ENCODE results near the gene SERTAD2.

Gene SERTAD2

GRCh38 chr2:64605991-64606478 is 47.7 kb downstream of the SERTAD2 start:
- DNase-seq = no peak

- no peak for DNase-seq
Observed at GRCh38 chr2:64605026-64605471, 48.7 kb downstream of the SERTAD2 start.

- DNase-seq = no peak
Observed at GRCh38 chr2:64604155-64604554, 49.6 kb downstream of the SERTAD2 start.

- no peak for DNase-seq
Observed at GRCh38 chr2:64602436-64602835, 51.3 kb downstream of the SERTAD2 start.

GRCh38 chr2:64601785-64602391 is 51.8 kb downstream of the SERTAD2 start:
- DNase-seq = no peak

- DNase-seq = no peak
Observed at GRCh38 chr2:64601034-64601754, 52.5 kb downstream of the SERTAD2 start.

- no peak for DNase-seq
Observed at GRCh38 chr2:64599469-64599868, 54.2 kb downstream of the SERTAD2 start.

- no peak for DNase-seq
Observed at GRCh38 chr2:64598226-64598625, 55.5 kb downstream of the SERTAD2 start.

GRCh38 chr2:64595397-64596176 is 58.1 kb downstream of the SERTAD2 start:
- no peak for DNase-seq

- no peak for DNase-seq
Observed at GRCh38 chr2:64594226-64594989, 59.3 kb downstream of the SERTAD2 start.

GRCh38 chr2:64593035-64593655 is 60.6 kb downstream of the SERTAD2 start:
- DNase-seq = no peak

GRCh38 chr2:64591188-64591587 is 62.5 kb downstream of the SERTAD2 start:
- no peak for DNase-seq

- no peak for DNase-seq
Observed at GRCh38 chr2:64587561-64587960, 66.2 kb downstream of the SERTAD2 start.

- DNase-seq = no peak
Observed at GRCh38 chr2:64586883-64587481, 66.7 kb downstream of the SERTAD2 start.

- no peak for DNase-seq
Observed at GRCh38 chr2:64586054-64586453, 67.7 kb downstream of the SERTAD2 start.

- no peak for DNase-seq
Observed at GRCh38 chr2:64582774-64583340, 70.9 kb downstream of the SERTAD2 start.

GRCh38 chr2:64581777-64582539 is 71.8 kb downstream of the SERTAD2 start:
- DNase-seq = no peak
